ENCODE results near the gene SYPL2. TPM values are rescaled to one million over a fixed set of nuclear protein-coding genes. Genes with fewer than 3 reads are reported as not detected.

The SYPL2 gene
- polyA plus RNA-seq, 2 of the 4 experiments (the other 2 are of a cell fraction) = 0.04 to 0.05 TPM

- ATAC-seq (no peak), DNase-seq (ENCODE audit: low read depth in 1 of 2, low spot score in 1 of 2) (no peak), FAIRE-seq (no peak)
- H3K4me2 ChIP-seq = no peak overlapping the region
- TF ChIP-seq POLR2AphosphoS2 (conservative IDR thresholded peaks at IDR 0.05; ENCODE audit: low read length) (no peak), BHLHE40 (IDR thresholded peaks at IDR 0.05; ENCODE audit: low read depth, low read length) (no peak), RARB (CRISPR knock-in tag; IDR thresholded peaks at IDR 0.05) (no peak), FOSB (CRISPR knock-in tag; IDR thresholded peaks at IDR 0.05) (no peak)
- WGBS (ENCODE audit: missing lambda C conversion rate) = 100% methylated on average over 1 of the region's 1 CpG
- H3K4me1 ChIP-seq = no peaks in the 10 kb centered on the region
- POLR2A ChIA-PET = no interaction called here
- H3K27ac ChIP-seq = no peak overlapping the region
- CTCF ChIA-PET = interaction anchor here (0.9 kb wide), 1 partner anchor 64 kb away, joined by 5 read pairs; no protein-coding TSS in a partner anchor
- no peaks in the 10 kb centered on the region for H3K9me3 ChIP-seq
- H3K4me3 ChIP-seq = no peak overlapping the region
Observed at GRCh38 chr1:109468061-109468460, 1.7 kb downstream of the SYPL2 start.

- Histone ChIP-seq H3K4me2 (no peak overlapping the region), H3K4me3 (no peak overlapping the region), H3K4me1 (no peaks in the 10 kb centered on the region), H3K9me3 (no peaks in the 10 kb centered on the region), H3K27ac (no peak overlapping the region)
- WGBS (ENCODE audit: missing lambda C conversion rate) = 14% methylated on average over 2 of the region's 2 CpGs
- ChIA-PET POLR2A (interaction anchor here (0.6 to 1.2 kb wide), 2 partner anchors 15 to 378 kb away, joined by 3 to 6 read pairs; partner anchors contain the start of gene ATXN7L2), CTCF (interaction anchor here (0.7 to 1.7 kb wide), 3 partner anchors 63 to 557 kb away, joined by 3 to 5 read pairs (median 4); no protein-coding TSS in a partner anchor)
- DNase-seq (ENCODE audit: low read depth in 1 of 2, low spot score in 1 of 2) (no peak), ATAC-seq (no peak), FAIRE-seq (no peak)
- TF ChIP-seq MAZ (IDR thresholded peaks at IDR 0.05; ENCODE audit: borderline replicate concordance, low read depth, low read length) (no peak), EHF (CRISPR knock-in tag; IDR thresholded peaks at IDR 0.05) (no peak)
Observed at GRCh38 chr1:109468903-109469302, 2.6 kb downstream of the SYPL2 start.

DNA sequence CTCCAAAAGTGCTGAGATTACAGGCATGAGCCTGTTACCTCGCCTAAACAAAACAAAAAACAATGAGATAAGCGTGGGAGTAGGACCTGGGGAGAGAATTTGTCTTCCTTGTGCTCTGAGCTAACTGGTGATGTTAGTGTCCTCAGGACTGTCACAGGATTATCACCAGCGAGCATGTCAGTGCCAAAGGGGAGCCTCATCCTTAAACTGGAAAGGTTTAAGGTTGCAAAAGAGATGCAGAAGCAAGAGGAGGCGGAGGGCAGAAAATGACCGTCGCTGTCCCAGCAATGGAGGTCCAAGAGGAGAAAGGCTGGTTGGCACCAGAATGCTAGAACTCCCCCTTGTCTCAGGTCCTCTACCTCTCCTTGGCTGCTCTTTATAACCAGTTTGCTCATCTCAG, 3.9 kb downstream of the SYPL2 start:
- H3K27ac ChIP-seq = no peak overlapping the region
- FAIRE-seq (no peak), DNase-seq (ENCODE audit: low read depth in 1 of 2, low spot score in 1 of 2) (no peak), ATAC-seq (no peak)
- no peak overlapping the region for H3K4me2 ChIP-seq
- 39% methylated on average over 6 of the region's 6 CpGs for WGBS (ENCODE audit: missing lambda C conversion rate)
- CTCF ChIA-PET = interaction anchor here (0.6 to 1.7 kb wide), 2 partner anchors 62 to 256 kb away, joined by 3 to 4 read pairs; no protein-coding TSS in a partner anchor
- no peaks in the 10 kb centered on the region for H3K4me1 ChIP-seq
- no peaks in the 10 kb centered on the region for H3K9me3 ChIP-seq
- TF ChIP-seq JUN (IDR thresholded peaks at IDR 0.05) (no peak), RFX5 (IDR thresholded peaks at IDR 0.05) (no peak), GATA3 (IDR thresholded peaks at IDR 0.05; ENCODE audit: borderline replicate concordance) (no peak), CHD2 (IDR thresholded peaks at IDR 0.05; ENCODE audit: low read length, partially characterized antibody) (no peak), ESRRA (IDR thresholded peaks at IDR 0.05; ENCODE audit: borderline replicate concordance, low read length) (no peak), FOXS1 (CRISPR knock-in tag; IDR thresholded peaks at IDR 0.05) (no peak), ZNF302 (CRISPR knock-in tag; IDR thresholded peaks at IDR 0.05) (no peak), REST (IDR thresholded peaks at IDR 0.05) (no peak), ZSCAN20 (CRISPR knock-in tag; IDR thresholded peaks at IDR 0.05) (no peak), FOSL2 (IDR thresholded peaks at IDR 0.05) (no peak), FOSL2 (CRISPR knock-in tag; IDR thresholded peaks at IDR 0.05) (no peak), EHF (CRISPR knock-in tag; IDR thresholded peaks at IDR 0.05) (no peak), RCOR1 (IDR thresholded peaks at IDR 0.05; ENCODE audit: low read depth, low read length) (no peak), BHLHE40 (IDR thresholded peaks at IDR 0.05; ENCODE audit: low read depth, low read length) (no peak), CHD4 (IDR thresholded peaks at IDR 0.05; ENCODE audit: borderline replicate concordance) (no peak), CEBPB (IDR thresholded peaks at IDR 0.05) (no peak), ZC3H11A (IDR thresholded peaks at IDR 0.05) (no peak)
- no peak overlapping the region for H3K4me3 ChIP-seq
- POLR2A ChIA-PET = no interaction called here
